Fibroblast of mammary gland (primary cell): ENCODE measurements around the gene TIPRL.
"Not testable (repeated sequence)": the region's sequence is repeated elsewhere in the genome, so short reads cannot be mapped to it uniquely, and the experiment has no call there.

Experiments used
- DNase-seq: peaks from one replicate; pipeline ENCODE4 v3.0.0-alpha.2; 2010; ENCODE audit warnings: low read depth
- H3K4me3 ChIP-seq: 2 replicates; pipeline ENCODE4 v1.5.1; 2011; ENCODE audit warnings: low read depth, mild to moderate bottlenecking, low read length, moderate library complexity; ENCODE audit not compliant: control insufficient read depth
- TF ChIP-seq, protein P1 (sequence below): conservative IDR thresholded peaks from 2 replicates; pipeline ENCODE4 v1.5.1; 2011; ENCODE audit warnings: low read depth, low read length, inconsistent platforms; ENCODE audit not compliant: control insufficient read depth, insufficient read depth

Gene TIPRL

GRCh38 chr1:168170564-168171508 lies 7.9 kb upstream of the TIPRL start:
- H3K4me3 ChIP-seq = no peak overlapping the region
- DNase-seq = no peak
- TF ChIP-seq, protein P1, sequence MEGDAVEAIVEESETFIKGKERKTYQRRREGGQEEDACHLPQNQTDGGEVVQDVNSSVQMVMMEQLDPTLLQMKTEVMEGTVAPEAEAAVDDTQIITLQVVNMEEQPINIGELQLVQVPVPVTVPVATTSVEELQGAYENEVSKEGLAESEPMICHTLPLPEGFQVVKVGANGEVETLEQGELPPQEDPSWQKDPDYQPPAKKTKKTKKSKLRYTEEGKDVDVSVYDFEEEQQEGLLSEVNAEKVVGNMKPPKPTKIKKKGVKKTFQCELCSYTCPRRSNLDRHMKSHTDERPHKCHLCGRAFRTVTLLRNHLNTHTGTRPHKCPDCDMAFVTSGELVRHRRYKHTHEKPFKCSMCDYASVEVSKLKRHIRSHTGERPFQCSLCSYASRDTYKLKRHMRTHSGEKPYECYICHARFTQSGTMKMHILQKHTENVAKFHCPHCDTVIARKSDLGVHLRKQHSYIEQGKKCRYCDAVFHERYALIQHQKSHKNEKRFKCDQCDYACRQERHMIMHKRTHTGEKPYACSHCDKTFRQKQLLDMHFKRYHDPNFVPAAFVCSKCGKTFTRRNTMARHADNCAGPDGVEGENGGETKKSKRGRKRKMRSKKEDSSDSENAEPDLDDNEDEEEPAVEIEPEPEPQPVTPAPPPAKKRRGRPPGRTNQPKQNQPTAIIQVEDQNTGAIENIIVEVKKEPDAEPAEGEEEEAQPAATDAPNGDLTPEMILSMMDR = no peak

GRCh38 chr1:168172250-168172915 lies 6.4 kb upstream of the TIPRL start:
- TF ChIP-seq, protein P1 = no peak
- DNase-seq = no peak
- H3K4me3 ChIP-seq = no peak overlapping the region

DNA sequence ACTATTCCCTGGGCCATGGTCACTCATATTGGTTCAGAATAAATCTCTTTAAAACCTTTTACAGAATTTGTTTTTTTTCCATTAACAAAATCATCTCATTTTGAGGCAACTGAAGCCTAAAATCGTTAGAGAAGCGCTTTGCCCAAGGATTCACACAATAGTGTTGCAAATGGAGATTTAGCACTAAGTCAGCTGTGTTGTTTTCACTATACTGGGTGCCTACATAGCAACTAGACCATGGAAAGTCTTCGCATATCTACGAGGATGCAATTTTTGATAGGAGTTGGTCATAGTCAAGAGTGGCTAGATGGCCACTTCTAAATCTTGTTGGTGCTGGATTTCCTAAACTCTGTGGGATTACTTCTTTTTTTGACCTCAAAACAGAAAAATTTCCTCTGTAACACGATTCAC lies 530 bp upstream of the TIPRL start:
- peak overlapping the region; percentile 25 for H3K4me3 ChIP-seq
- DNase-seq = no peak
- TF ChIP-seq, protein P1 = no peak

DNA sequence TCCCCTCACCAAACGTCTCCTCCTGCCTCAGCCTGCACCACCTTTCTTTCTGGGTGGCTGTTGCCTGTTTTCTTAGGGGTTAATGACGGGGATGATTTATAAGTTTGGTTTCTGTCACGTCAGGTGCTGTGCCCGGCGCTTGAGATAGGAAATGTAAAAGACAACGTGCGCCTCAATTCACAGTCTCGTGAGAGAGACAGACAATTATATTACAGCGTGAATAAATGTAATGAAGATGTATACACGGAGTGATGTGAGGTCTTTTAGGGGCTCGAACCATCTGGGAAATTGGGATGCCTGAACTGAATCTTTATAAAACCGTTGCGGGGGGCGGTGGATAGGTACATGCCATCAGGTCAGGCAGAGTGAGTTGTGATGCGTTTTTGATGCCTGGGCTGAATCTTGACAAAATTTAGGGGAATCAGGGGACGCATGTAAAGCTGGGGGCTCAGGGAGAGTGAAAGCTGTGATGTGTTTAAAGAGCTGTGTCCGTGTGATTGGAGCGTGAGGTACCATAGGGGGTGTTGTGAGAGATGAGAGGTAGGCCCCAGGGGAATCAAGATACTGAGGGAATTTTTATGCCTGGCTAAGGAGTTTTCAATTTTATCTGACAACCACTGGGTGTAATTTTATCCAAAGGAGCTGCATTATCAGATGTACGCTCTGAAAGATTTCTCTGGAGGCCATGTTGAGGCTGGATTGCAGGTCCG lies 831 bp downstream of the TIPRL start:
- TF ChIP-seq, protein P1 = no peak

GRCh38 chr1:168180148-168180524 lies 1.4 kb downstream of the TIPRL start:
- TF ChIP-seq, protein P1 = no peak
- DNase-seq = peak; percentile 17

More for the DNA sequence above, 831 bp downstream of the TIPRL start:
- peak; percentile 29 for DNase-seq
- H3K4me3 ChIP-seq = peak overlapping the region; percentile 99

GRCh38 chr1:168181063-168181720 lies 2.4 kb downstream of the TIPRL start:
- not testable (repeated sequence) for H3K4me3 ChIP-seq, DNase-seq

More at GRCh38 chr1:168180148-168180524, 1.4 kb downstream of the TIPRL start:
- H3K4me3 ChIP-seq = peak overlapping the region; percentile 99
